SK-N-SH (cell line): ENCODE results near the gene SLC2A14. TPM values are rescaled to one million over a fixed set of nuclear protein-coding genes. Genes with fewer than 3 reads are reported as not detected.
"Not testable (repeated sequence)": the region's sequence is repeated elsewhere in the genome, so short reads cannot be mapped to it uniquely, and the experiment has no call there.

ENCODE experiments used
- CTCF ChIA-PET: fragments of 300-600, 350-600 bp; formaldehyde crosslinking; extraction: SDS; loops from one replicate; lab custom pipeline; 2021; lab: Yijun Ruan, JAX
- POLR2A ChIA-PET: fragments of 350-600 bp; sonication (Branson Sonifier 250); formaldehyde crosslinking; extraction: SDS; loops from one replicate; lab custom pipeline; 2020; ENCODE audit warnings: antibody characterized with exemption, inconsistent platforms; lab: Yijun Ruan, JAX
- DNase-seq: peaks from one replicate; pipeline ENCODE4 v3.0.0; 2012
- H2AFZ ChIP-seq: fragments of 200-600 bp; sonication (generic); 2 replicates; pipeline ENCODE4 v1.8.1; 2016; ENCODE audit warnings: antibody characterized with exemption, mild to moderate bottlenecking, low read depth
- H3F3A ChIP-seq: fragments of 200-600 bp; sonication (generic); replicated peaks from 2 replicates; pipeline ENCODE3; 2016; ENCODE audit warnings: antibody characterized with exemption, mild to moderate bottlenecking; ENCODE audit not compliant: insufficient read depth
- H3K27ac ChIP-seq, 2 experiments: fragments of 200-500 bp in 1 of 2; fragments of 200-600 bp in 1 of 2; sonication (Bioruptor generic) in 1 of 2; sonication (generic), shearing (Covaris generic) in 1 of 2; 2 replicates each; pipeline versions ENCODE4 v1.5.1 to v1.6.1; 2014 to 2016; ENCODE audit warnings: low read depth in 2 of 2, inconsistent platforms in 1 of 2, low read length in 1 of 2, mild to moderate bottlenecking in 1 of 2, mixed read lengths in 1 of 2
- H3K27me3 ChIP-seq: fragments of 200-600 bp; sonication (generic), shearing (Covaris generic); 2 replicates; pipeline ENCODE4 v1.6.1; 2016; ENCODE audit warnings: mixed run types; ENCODE audit not compliant: insufficient read depth
- H3K36me3 ChIP-seq, 2 experiments: fragments of 200-500 bp in 1 of 2; fragments of 200-600 bp in 1 of 2; sonication (Bioruptor generic) in 1 of 2; sonication (generic) in 1 of 2; replicated peaks in 1 of 2; 2 replicates each; pipeline versions ENCODE3 to v1.5.1; 2014 to 2016; ENCODE audit warnings: low read length in 1 of 2, mild to moderate bottlenecking in 1 of 2; ENCODE audit not compliant: insufficient read depth in 2 of 2, control insufficient read depth in 1 of 2
- H3K4me1 ChIP-seq, 2 experiments: fragments of 200-500 bp in 1 of 2; fragments of 200-600 bp in 1 of 2; sonication (Bioruptor generic) in 1 of 2; sonication (generic), shearing (Covaris generic) in 1 of 2; 2 replicates each; pipeline versions ENCODE4 v1.5.1 to v1.6.1; 2014 to 2016; ENCODE audit warnings: low read depth in 1 of 2, low read length in 1 of 2, mixed run types in 1 of 2; ENCODE audit not compliant: insufficient read depth in 2 of 2, control insufficient read depth in 1 of 2
- H3K4me2 ChIP-seq: fragments of 200-600 bp; sonication (generic), shearing (Covaris generic); 2 replicates; pipeline ENCODE4 v1.6.1; 2017; ENCODE audit warnings: mixed run types
- H3K4me3 ChIP-seq, 2 experiments: fragments of 200-500 bp in 1 of 2; fragments of 200-600 bp in 1 of 2; sonication (Bioruptor generic) in 1 of 2; sonication (generic), shearing (Covaris generic) in 1 of 2; 2 replicates each; pipeline versions ENCODE4 v1.5.1 to v1.8.1; 2014 to 2016; ENCODE audit warnings: low read depth in 2 of 2, inconsistent platforms in 1 of 2, low read length in 1 of 2, mild to moderate bottlenecking in 1 of 2, mixed read lengths in 1 of 2, moderate library complexity in 1 of 2
- H3K79me2 ChIP-seq: fragments of 200-600 bp; sonication (generic); 2 replicates; pipeline ENCODE4 v1.8.1; 2017; ENCODE audit warnings: mild to moderate bottlenecking; ENCODE audit not compliant: insufficient read depth
- H3K9ac ChIP-seq: fragments of 200-600 bp; sonication (generic); 2 replicates; pipeline ENCODE4 v1.6.1; 2017; ENCODE audit warnings: mixed run types
- H3K9me2 ChIP-seq: fragments of 200-600 bp; sonication (generic); 2 replicates; pipeline ENCODE4 v1.6.1; 2017; ENCODE audit warnings: mixed run types
- H3K9me3 ChIP-seq: fragments of 200-600 bp; sonication (generic); 2 replicates; pipeline ENCODE4 v1.6.1; 2017; ENCODE audit warnings: mixed run types, mild to moderate bottlenecking, moderate library complexity
- H4K20me1 ChIP-seq: fragments of 200-600 bp; sonication (generic); 2 replicates; pipeline ENCODE4 v1.6.1; 2017; ENCODE audit warnings: mild to moderate bottlenecking, mixed run types; ENCODE audit not compliant: insufficient read depth
- CHD2 ChIP-seq: fragments of 150-350 bp; IDR thresholded peaks from 2 replicates; pipeline ENCODE4 v1.6.1; 2018; ENCODE audit warnings: low read length; ENCODE audit not compliant: partially characterized antibody
- FOXJ3 ChIP-seq: sonication (generic); formaldehyde crosslinking; IDR thresholded peaks from 2 replicates; pipeline ENCODE4 v1.5.1; 2020; ENCODE audit warnings: mild to moderate bottlenecking, missing genetic modification reagents
- GABPA ChIP-seq: IDR thresholded peaks from 2 replicates; pipeline ENCODE4 v1.4.0; 2012; ENCODE audit warnings: low read depth, mild to moderate bottlenecking
- GATA2 ChIP-seq: sonication (generic); formaldehyde crosslinking; IDR thresholded peaks from 2 replicates; pipeline ENCODE4 v1.5.0; 2020; ENCODE audit warnings: mild to moderate bottlenecking, missing genetic modification reagents
- JUND ChIP-seq: IDR thresholded peaks from 2 replicates; pipeline ENCODE4 v1.4.0; 2012
- MAX ChIP-seq: IDR thresholded peaks from 2 replicates; pipeline ENCODE4 v1.4.0; 2012; ENCODE audit warnings: low read depth
- MEF2A ChIP-seq: IDR thresholded peaks from 2 replicates; pipeline ENCODE4 v1.4.0; 2012; ENCODE audit warnings: low read depth, borderline replicate concordance
- NFIC ChIP-seq: IDR thresholded peaks from 2 replicates; pipeline ENCODE4 v1.4.0; 2012; ENCODE audit warnings: borderline replicate concordance
- NRF1 ChIP-seq: IDR thresholded peaks from 2 replicates; pipeline ENCODE4 v1.6.1; 2012; ENCODE audit warnings: low read depth, mild to moderate bottlenecking, low read length
- POLR2AphosphoS5 ChIP-seq: IDR thresholded peaks from 2 replicates; pipeline ENCODE4 v1.6.1; 2012; ENCODE audit warnings: low read depth, low read length
- REST ChIP-seq: IDR thresholded peaks from 2 replicates; pipeline ENCODE4 v1.6.1; 2012; ENCODE audit warnings: mild to moderate bottlenecking, low read depth, low read length, moderate library complexity
- RFX5 ChIP-seq: IDR thresholded peaks from 2 replicates; pipeline ENCODE4 v1.6.1; 2012; ENCODE audit warnings: mild to moderate bottlenecking, improper control_type of control experiment, low read length
- SMC3 ChIP-seq: IDR thresholded peaks from 2 replicates; pipeline ENCODE4 v1.6.1; 2012; ENCODE audit warnings: low read depth, low read length, improper control_type of control experiment
- TAF1 ChIP-seq: IDR thresholded peaks from 2 replicates; pipeline ENCODE4 v1.6.1; 2012; ENCODE audit warnings: low read depth, mild to moderate bottlenecking, low read length, moderate library complexity, borderline replicate concordance
- TEAD4 ChIP-seq: IDR thresholded peaks from 2 replicates; pipeline ENCODE4 v1.4.0; 2012; ENCODE audit warnings: mild to moderate bottlenecking, borderline replicate concordance; ENCODE audit not compliant: insufficient read depth
- USF2 ChIP-seq: fragments of 150-350 bp; IDR thresholded peaks from 2 replicates; pipeline ENCODE4 v1.6.1; 2017; ENCODE audit warnings: antibody characterized with exemption, low read length, low read depth, borderline replicate concordance
- WGBS: methylation state at CpG from one replicate; pipeline ENCODE4 v1.1.6; 2017; ENCODE audit warnings: low lambda C conversion rate; 5-methylcytosine and 5-hydroxymethylcytosine counted together
- polyA plus RNA-seq, 3 experiments: library from polyadenylated mRNA; depleted of rRNA; stranded (reverse); fragments of >200 nt; gene quantifications; 2 replicates each; pipeline ENCODE4 v1.2.3, GENCODE V29; 2012

The SLC2A14 gene
- polyA plus RNA-seq, 1 of the 3 experiments (the other 2 are of a cell fraction), result 0.39 TPM

DNA sequence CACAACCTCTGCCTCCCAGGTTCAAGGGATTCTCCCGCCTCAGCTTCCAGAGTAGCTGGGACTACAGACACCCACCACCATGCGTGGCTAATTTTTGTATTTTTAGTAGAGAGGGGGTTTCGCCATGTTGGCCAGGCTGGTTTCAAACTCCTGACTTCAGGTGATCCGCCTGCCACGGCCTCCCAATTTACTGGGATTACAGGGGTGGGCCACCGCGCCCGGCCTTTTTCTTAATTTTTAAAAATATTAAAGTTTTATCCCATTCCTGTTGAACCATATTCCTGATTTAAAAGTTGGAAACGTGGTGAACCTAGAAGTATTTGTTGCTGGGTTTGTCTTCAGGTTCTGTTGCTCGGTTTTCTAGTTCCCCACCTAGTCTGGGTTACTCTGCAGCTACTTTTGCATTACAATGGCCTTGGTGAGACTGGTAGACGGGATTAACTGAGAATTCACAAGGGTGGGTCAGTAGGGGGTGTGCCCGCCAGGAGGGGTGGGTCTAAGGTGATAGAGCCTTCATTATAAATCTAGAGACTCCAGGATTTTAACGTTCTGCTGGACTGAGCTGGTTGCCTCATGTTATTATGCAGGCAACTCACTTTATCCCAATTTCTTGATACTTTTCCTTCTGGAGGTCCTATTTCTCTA, 83.7 kb downstream of the SLC2A14 start, which contains the start of gene NANOG:
TSS of gene NANOG (plus strand) at position 519 of the 645 bp plus-strand sequence. CDS start 213 bp downstream, outside the sequence.
- H3K4me1 ChIP-seq, CTCF ChIA-PET, H3K4me2 ChIP-seq, H3K9me3 ChIP-seq, DNase-seq, H3K27ac ChIP-seq, H2AFZ ChIP-seq, H3K79me2 ChIP-seq, H3K9me2 ChIP-seq, POLR2A ChIA-PET, H3K36me3 ChIP-seq, H3K9ac ChIP-seq, H3F3A ChIP-seq, H4K20me1 ChIP-seq, H3K4me3 ChIP-seq: not testable (repeated sequence)
- H3K27me3 ChIP-seq, result peaks cover 43% of the 10 kb centered on the region; the same call in 1 of the 2 replicates
- 9% methylated on average over 13 of the region's 13 CpGs for WGBS

DNA sequence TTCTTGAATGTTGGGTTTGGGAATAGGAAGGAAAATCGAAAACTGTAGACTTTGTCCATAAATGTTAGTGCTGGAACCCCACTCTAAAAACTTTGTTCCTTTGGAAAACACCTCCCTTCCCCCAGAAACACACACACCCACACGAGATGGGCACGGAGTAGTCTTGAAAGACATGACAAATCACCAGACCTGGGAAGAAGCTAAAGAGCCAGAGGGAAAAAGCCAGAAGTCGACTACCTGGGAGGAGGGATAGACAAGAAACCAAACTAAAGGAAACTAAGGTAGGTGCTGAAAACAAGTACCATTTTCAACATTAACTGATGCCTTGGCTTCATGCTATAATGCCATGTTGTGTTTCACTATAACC, 84.4 kb downstream of the SLC2A14 start:
- ChIA-PET CTCF (no interaction called here), POLR2A (no interaction called here)
- Histone ChIP-seq H3K9me3 (no peaks in the 10 kb centered on the region), H3K79me2 (no peaks in the 10 kb centered on the region), H3K27me3 (peaks cover 49% of the 10 kb centered on the region; the same call in 1 of the 2 replicates), H3K4me1 (no peaks in the 10 kb centered on the region), H4K20me1 (no peaks in the 10 kb centered on the region), H3K4me2 (no peak overlapping the region), H3K27ac (no peak overlapping the region), H3F3A (no peaks in the 10 kb centered on the region), H3K36me3 (no peaks in the 10 kb centered on the region), H3K4me3 (no peak overlapping the region), H3K9ac (no peak overlapping the region), H3K9me2 (no peaks in the 10 kb centered on the region), H2AFZ (no peak overlapping the region)
- DNase-seq, result no peak
- TF ChIP-seq NFIC, result no peak
- no peak for TF ChIP-seq GABPA
- no peak for TF ChIP-seq NRF1
- TF ChIP-seq REST, result no peak
- TF ChIP-seq POLR2AphosphoS5, result no peak
- TF ChIP-seq MEF2A, result no peak
- TF ChIP-seq MAX, result no peak
- TF ChIP-seq FOXJ3 (CRISPR knock-in tag), result no peak
- no peak for TF ChIP-seq TEAD4
- no peak for TF ChIP-seq RFX5
- no peak for TF ChIP-seq JUND
- TF ChIP-seq SMC3, result no peak
- no peak for TF ChIP-seq CHD2
- no peak for TF ChIP-seq USF2
- TF ChIP-seq GATA2 (CRISPR knock-in tag), result no peak
- TF ChIP-seq TAF1, result no peak
- 9% methylated on average over 4 of the region's 4 CpGs for WGBS
